Measurements from ENCODE around the gene ZNRF1.

Gene ZNRF1

DNA sequence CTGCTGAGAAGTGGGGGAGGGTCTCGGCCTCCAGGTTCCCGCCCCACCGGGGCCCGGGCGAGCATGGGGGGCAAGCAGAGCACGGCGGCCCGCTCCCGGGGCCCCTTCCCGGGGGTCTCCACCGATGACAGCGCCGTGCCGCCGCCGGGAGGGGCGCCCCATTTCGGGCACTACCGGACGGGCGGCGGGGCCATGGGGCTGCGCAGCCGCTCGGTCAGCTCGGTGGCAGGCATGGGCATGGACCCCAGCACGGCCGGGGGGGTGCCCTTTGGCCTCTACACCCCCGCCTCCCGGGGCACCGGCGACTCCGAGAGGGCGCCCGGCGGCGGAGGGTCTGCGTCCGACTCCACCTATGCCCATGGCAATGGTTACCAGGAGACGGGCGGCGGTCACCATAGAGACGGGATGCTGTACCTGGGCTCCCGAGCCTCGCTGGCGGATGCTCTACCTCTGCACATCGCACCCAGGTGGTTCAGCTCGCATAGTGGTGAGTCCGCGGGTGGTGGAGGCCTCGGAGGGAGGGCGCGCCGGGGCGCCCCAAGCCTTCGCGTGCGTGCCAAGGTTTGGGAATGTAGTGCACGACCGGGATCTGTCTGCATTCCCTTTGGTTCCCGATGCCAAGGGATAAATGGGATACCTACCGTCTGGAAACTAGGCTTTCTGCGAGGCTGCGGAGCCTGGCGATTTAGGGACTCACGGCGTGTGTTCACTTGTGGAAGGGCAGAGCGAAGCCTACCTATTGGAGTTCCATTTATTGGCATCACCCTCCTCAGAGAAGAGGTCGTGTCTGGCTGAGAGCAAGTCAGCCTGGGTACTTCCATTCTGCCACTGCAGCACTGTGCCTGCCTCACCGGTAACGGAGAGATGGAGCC lies 1.0 kb downstream of the ZNRF1 start:
- H3K27ac ChIP-seq (ENCODE audit: low read depth, low read length) = no peak overlapping the region
- peaks cover 0 to 2% of the 10 kb centered on the region in 2 donors for H3K27me3 ChIP-seq (ENCODE audit: control insufficient read depth in 1 of 2, insufficient read depth in 2 of 2, low read length in 2 of 2)
- peaks cover 0 to 3% of the 10 kb centered on the region in 2 donors for H3K36me3 ChIP-seq (ENCODE audit: control insufficient read depth in 1 of 2, insufficient read depth in 2 of 2, low read length in 2 of 2)
- peak overlapping the region; percentile 68 to 82 for H3K4me3 ChIP-seq (ENCODE audit: low read depth in 1 of 2, low read length in 2 of 2)
- H3K9ac ChIP-seq (ENCODE audit: low read depth in 1 of 2, low read length in 2 of 2) = peak overlapping the region; percentile 35 to 45
- peaks cover 17 to 21% of the 10 kb centered on the region in 2 donors for H3K4me1 ChIP-seq (ENCODE audit: control insufficient read depth in 1 of 2, insufficient read depth in 2 of 2, low read length in 2 of 2)
- H3K9me3 ChIP-seq (ENCODE audit: control insufficient read depth in 1 of 2, low read length in 2 of 2) = no peaks in the 10 kb centered on the region

GRCh38 chr16:75000481-75001081 lies 1.8 kb downstream of the ZNRF1 start:
- Histone ChIP-seq H3K4me1 (ENCODE audit: control insufficient read depth in 1 of 2, insufficient read depth in 2 of 2, low read length in 2 of 2) (peaks cover 17 to 21% of the 10 kb centered on the region in 2 donors), H3K27me3 (ENCODE audit: control insufficient read depth in 1 of 2, insufficient read depth in 2 of 2, low read length in 2 of 2) (peaks cover 0 to 2% of the 10 kb centered on the region in 2 donors), H3K9me3 (ENCODE audit: control insufficient read depth in 1 of 2, low read length in 2 of 2) (no peaks in the 10 kb centered on the region), H3K9ac (ENCODE audit: low read depth in 1 of 2, low read length in 2 of 2) (peak overlapping the region; percentile 35 to 45), H3K27ac (ENCODE audit: low read depth, low read length) (no peak overlapping the region), H3K36me3 (ENCODE audit: control insufficient read depth in 1 of 2, insufficient read depth in 2 of 2, low read length in 2 of 2) (peaks cover 0 to 3% of the 10 kb centered on the region in 2 donors), H3K4me3 (ENCODE audit: low read depth in 1 of 2, low read length in 2 of 2) (peak overlapping the region; percentile 68 to 82)

DNA sequence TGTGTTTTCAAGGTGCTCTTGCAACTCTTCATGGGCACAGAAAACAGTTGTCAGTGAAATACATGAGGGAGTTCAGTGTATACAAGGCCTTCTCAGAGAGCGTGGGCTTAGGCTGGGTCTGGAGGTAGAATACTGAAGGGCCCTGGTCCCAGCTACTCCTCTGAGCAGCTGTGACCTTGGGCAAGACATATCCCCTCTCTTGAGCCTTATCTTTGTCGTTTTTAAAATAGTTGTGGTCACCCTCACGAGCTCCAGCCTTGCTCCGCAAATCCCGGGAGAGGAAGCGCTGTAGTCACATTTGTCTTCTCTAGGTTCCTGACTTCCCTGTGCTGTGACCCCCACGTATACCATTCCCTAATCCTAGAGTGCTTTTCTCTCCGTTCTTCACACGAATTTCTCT lies 3.6 kb downstream of the ZNRF1 start:
- Histone ChIP-seq H3K27ac (ENCODE audit: low read depth, low read length) (no peak overlapping the region), H3K27me3 (ENCODE audit: control insufficient read depth in 1 of 2, insufficient read depth in 2 of 2, low read length in 2 of 2) (peaks cover 0 to 2% of the 10 kb centered on the region in 2 donors), H3K9me3 (ENCODE audit: control insufficient read depth in 1 of 2, low read length in 2 of 2) (no peaks in the 10 kb centered on the region), H3K4me1 (ENCODE audit: control insufficient read depth in 1 of 2, insufficient read depth in 2 of 2, low read length in 2 of 2) (peaks cover 17 to 21% of the 10 kb centered on the region in 2 donors), H3K9ac (ENCODE audit: low read depth in 1 of 2, low read length in 2 of 2) (no peak overlapping the region), H3K4me3 (ENCODE audit: low read depth in 1 of 2, low read length in 2 of 2) (no peak overlapping the region), H3K36me3 (ENCODE audit: control insufficient read depth in 1 of 2, insufficient read depth in 2 of 2, low read length in 2 of 2) (peaks cover 0 to 3% of the 10 kb centered on the region in 2 donors)

GRCh38 chr16:75003931-75004330 lies 5.1 kb downstream of the ZNRF1 start:
- Histone ChIP-seq H3K9ac (ENCODE audit: low read depth in 1 of 2, low read length in 2 of 2) (no peak overlapping the region), H3K4me1 (ENCODE audit: control insufficient read depth in 1 of 2, insufficient read depth in 2 of 2, low read length in 2 of 2) (peaks cover 12 to 15% of the 10 kb centered on the region in 2 donors)

GRCh38 chr16:75004460-75004859 lies 5.6 kb downstream of the ZNRF1 start:
- H3K4me1 ChIP-seq (ENCODE audit: control insufficient read depth in 1 of 2, insufficient read depth in 2 of 2, low read length in 2 of 2) = peaks cover 12 to 15% of the 10 kb centered on the region in 2 donors
- H3K4me3 ChIP-seq (ENCODE audit: low read depth in 1 of 2, low read length in 2 of 2) = no peak overlapping the region
- peaks cover 0 to 2% of the 10 kb centered on the region in 2 donors for H3K27me3 ChIP-seq (ENCODE audit: control insufficient read depth in 1 of 2, insufficient read depth in 2 of 2, low read length in 2 of 2)
- no peak overlapping the region for H3K9ac ChIP-seq (ENCODE audit: low read depth in 1 of 2, low read length in 2 of 2)
- H3K9me3 ChIP-seq (ENCODE audit: control insufficient read depth in 1 of 2, low read length in 2 of 2) = no peaks in the 10 kb centered on the region
- H3K27ac ChIP-seq (ENCODE audit: low read depth, low read length) = no peak overlapping the region
- H3K36me3 ChIP-seq (ENCODE audit: control insufficient read depth in 1 of 2, insufficient read depth in 2 of 2, low read length in 2 of 2) = peaks cover 0 to 3% of the 10 kb centered on the region in 2 donors

More at GRCh38 chr16:75003931-75004330, 5.1 kb downstream of the ZNRF1 start:
- Histone ChIP-seq H3K27ac (ENCODE audit: low read depth, low read length) (no peak overlapping the region), H3K9me3 (ENCODE audit: control insufficient read depth in 1 of 2, low read length in 2 of 2) (no peaks in the 10 kb centered on the region), H3K27me3 (ENCODE audit: control insufficient read depth in 1 of 2, insufficient read depth in 2 of 2, low read length in 2 of 2) (peaks cover 0 to 2% of the 10 kb centered on the region in 2 donors), H3K36me3 (ENCODE audit: control insufficient read depth in 1 of 2, insufficient read depth in 2 of 2, low read length in 2 of 2) (peaks cover 0 to 3% of the 10 kb centered on the region in 2 donors), H3K4me3 (ENCODE audit: low read depth in 1 of 2, low read length in 2 of 2) (no peak overlapping the region)

- Histone ChIP-seq H3K36me3 (ENCODE audit: control insufficient read depth in 1 of 2, insufficient read depth in 2 of 2, low read length in 2 of 2) (peaks cover 0 to 3% of the 10 kb centered on the region in 2 donors), H3K4me1 (ENCODE audit: control insufficient read depth in 1 of 2, insufficient read depth in 2 of 2, low read length in 2 of 2) (peaks cover 4 to 5% of the 10 kb centered on the region in 2 donors), H3K27me3 (ENCODE audit: control insufficient read depth in 1 of 2, insufficient read depth in 2 of 2, low read length in 2 of 2) (no peaks in the 10 kb centered on the region), H3K27ac (ENCODE audit: low read depth, low read length) (no peak overlapping the region), H3K9me3 (ENCODE audit: control insufficient read depth in 1 of 2, low read length in 2 of 2) (no peaks in the 10 kb centered on the region), H3K4me3 (ENCODE audit: low read depth in 1 of 2, low read length in 2 of 2) (no peak overlapping the region), H3K9ac (ENCODE audit: low read depth in 1 of 2, low read length in 2 of 2) (no peak overlapping the region)
Observed at GRCh38 chr16:75005697-75006096, 6.9 kb downstream of the ZNRF1 start.

DNA sequence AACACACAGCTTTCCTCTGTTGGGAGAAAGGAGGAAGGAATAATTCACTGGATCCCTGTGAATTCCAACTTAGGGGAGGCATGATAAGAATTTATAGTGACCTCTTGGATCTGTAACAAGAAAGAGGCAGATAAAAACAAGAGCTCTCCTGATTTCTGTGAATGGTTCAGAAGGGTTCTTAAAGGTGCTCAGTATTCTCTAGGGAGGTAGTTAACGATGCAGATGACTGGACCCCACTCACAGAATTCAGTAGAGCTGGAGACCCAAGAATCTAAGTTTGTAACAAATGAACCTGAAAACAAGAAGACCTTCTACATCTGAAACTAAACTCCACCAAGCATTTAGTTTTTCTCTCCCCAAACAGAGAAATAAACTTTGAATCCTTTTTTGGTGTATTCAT lies 8.6 kb downstream of the ZNRF1 start:
- H3K27me3 ChIP-seq (ENCODE audit: control insufficient read depth in 1 of 2, insufficient read depth in 2 of 2, low read length in 2 of 2) = no peaks in the 10 kb centered on the region

DNA sequence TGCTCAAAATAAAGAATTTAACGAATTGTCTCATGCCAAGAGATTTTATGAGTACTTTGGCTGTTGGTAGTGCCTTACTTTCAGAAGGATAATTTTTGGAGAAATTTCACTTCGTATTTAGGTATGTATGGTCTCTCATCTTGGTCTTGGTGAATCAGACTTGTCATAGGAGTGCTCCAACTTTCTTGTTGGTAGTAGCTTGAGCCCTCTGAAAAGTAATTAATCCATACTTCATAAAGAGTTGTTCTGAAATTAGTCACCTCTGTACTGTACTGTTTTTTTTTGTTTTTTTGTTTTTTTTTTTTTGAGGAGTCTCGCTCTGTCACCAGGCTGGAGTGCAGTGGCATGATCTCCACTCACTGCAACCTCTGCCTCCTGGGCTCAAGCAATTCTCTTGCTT lies 11.6 kb downstream of the ZNRF1 start:
- Histone ChIP-seq H3K4me1 (ENCODE audit: control insufficient read depth in 1 of 2, insufficient read depth in 2 of 2, low read length in 2 of 2) (peaks cover 11 to 19% of the 10 kb centered on the region in 2 donors), H3K36me3 (ENCODE audit: control insufficient read depth in 1 of 2, insufficient read depth in 2 of 2, low read length in 2 of 2) (no peaks in the 10 kb centered on the region), H3K27ac (ENCODE audit: low read depth, low read length) (no peak overlapping the region), H3K4me3 (ENCODE audit: low read depth in 1 of 2, low read length in 2 of 2) (no peak overlapping the region), H3K27me3 (ENCODE audit: control insufficient read depth in 1 of 2, insufficient read depth in 2 of 2, low read length in 2 of 2) (no peaks in the 10 kb centered on the region), H3K9ac (ENCODE audit: low read depth in 1 of 2, low read length in 2 of 2) (no peak overlapping the region), H3K9me3 (ENCODE audit: control insufficient read depth in 1 of 2, low read length in 2 of 2) (no peaks in the 10 kb centered on the region)

More for the DNA sequence above, 8.6 kb downstream of the ZNRF1 start:
- H3K9me3 ChIP-seq (ENCODE audit: control insufficient read depth in 1 of 2, low read length in 2 of 2) = no peaks in the 10 kb centered on the region
- peaks cover 11 to 14% of the 10 kb centered on the region in 2 donors for H3K4me1 ChIP-seq (ENCODE audit: control insufficient read depth in 1 of 2, insufficient read depth in 2 of 2, low read length in 2 of 2)
- H3K27ac ChIP-seq (ENCODE audit: low read depth, low read length) = no peak overlapping the region
- no peak overlapping the region for H3K4me3 ChIP-seq (ENCODE audit: low read depth in 1 of 2, low read length in 2 of 2)
- H3K9ac ChIP-seq (ENCODE audit: low read depth in 1 of 2, low read length in 2 of 2) = no peak overlapping the region
- H3K36me3 ChIP-seq (ENCODE audit: control insufficient read depth in 1 of 2, insufficient read depth in 2 of 2, low read length in 2 of 2) = peaks cover 0 to 3% of the 10 kb centered on the region in 2 donors

GRCh38 chr16:75011634-75012307 lies 12.9 kb downstream of the ZNRF1 start:
- Histone ChIP-seq H3K9me3 (ENCODE audit: control insufficient read depth in 1 of 2, low read length in 2 of 2) (no peaks in the 10 kb centered on the region), H3K36me3 (ENCODE audit: control insufficient read depth in 1 of 2, insufficient read depth in 2 of 2, low read length in 2 of 2) (no peaks in the 10 kb centered on the region), H3K4me3 (ENCODE audit: low read depth in 1 of 2, low read length in 2 of 2) (no peak overlapping the region), H3K9ac (ENCODE audit: low read depth in 1 of 2, low read length in 2 of 2) (no peak overlapping the region), H3K4me1 (ENCODE audit: control insufficient read depth in 1 of 2, insufficient read depth in 2 of 2, low read length in 2 of 2) (peaks cover 11 to 19% of the 10 kb centered on the region in 2 donors), H3K27me3 (ENCODE audit: control insufficient read depth in 1 of 2, insufficient read depth in 2 of 2, low read length in 2 of 2) (no peaks in the 10 kb centered on the region), H3K27ac (ENCODE audit: low read depth, low read length) (peak overlapping the region; percentile 47)
